Activated CD4-positive, alpha-beta T cell treated with anti-CD3 and anti-CD28 coated beads, Interleukin-2, amount 50 U/mL, for 24 hours (primary cell): ENCODE data around the gene GJD3.

Source experiments
- DNase-seq, 2 donors: peaks; one replicate each; pipeline ENCODE4 v3.0.0-alpha.2; 2020; ENCODE audit warnings: low read depth in 1 of 2, low spot score in 1 of 2

The GJD3 gene

GRCh38 chr17:40352237-40352778, 12.2 kb downstream of the GJD3 start:
- DNase-seq = no peak

- DNase-seq = no peak
These were observed 12.9 kb downstream of the GJD3 start for GRCh38 chr17:40351359-40352236.

GRCh38 chr17:40350689-40351358, 13.7 kb downstream of the GJD3 start:
- no peak for DNase-seq

GRCh38 chr17:40349895-40350688, 14.4 kb downstream of the GJD3 start:
- DNase-seq = no peak

GRCh38 chr17:40349477-40349894, 15.1 kb downstream of the GJD3 start:
- DNase-seq = no peak

GRCh38 chr17:40348562-40349476, 15.7 kb downstream of the GJD3 start:
- no peak for DNase-seq

GRCh38 chr17:40348136-40348504, 16.4 kb downstream of the GJD3 start:
- no peak for DNase-seq

- no peak for DNase-seq
These were observed 17.0 kb downstream of the GJD3 start for GRCh38 chr17:40347319-40348135.

GRCh38 chr17:40346765-40347158, 17.8 kb downstream of the GJD3 start:
- DNase-seq = no peak

- no peak for DNase-seq
These were observed 18.4 kb downstream of the GJD3 start for GRCh38 chr17:40345994-40346764.

GRCh38 chr17:40345161-40345993, 19.2 kb downstream of the GJD3 start:
- DNase-seq = no peak

GRCh38 chr17:40344421-40345160, 19.9 kb downstream of the GJD3 start:
- no peak for DNase-seq

GRCh38 chr17:40343219-40344119, 21.1 kb downstream of the GJD3 start:
- no peak for DNase-seq

GRCh38 chr17:40342504-40343218, 21.9 kb downstream of the GJD3 start:
- DNase-seq = no peak

GRCh38 chr17:40341808-40342503, 22.6 kb downstream of the GJD3 start:
- no peak for DNase-seq
